Upper lobe of right lung (tissue), 1 donor: ENCODE measurements around the gene LTBP3. TPM values are rescaled to one million over a fixed set of nuclear protein-coding genes. Genes with fewer than 3 reads are reported as not detected.

ENCODE experiments used
- ATAC-seq: fragments of 200-7000 bp; cut with Tn5 transposase; one replicate; pipeline ENCODE4 v1.9.1; 2020; ENCODE audit warnings: mild to moderate bottlenecking, moderate library complexity
- DNase-seq: peaks from one replicate; pipeline ENCODE4 v3.0.0-alpha.2; 2020
- H3K27ac ChIP-seq: fragments of 200-600 bp; one replicate; pipeline ENCODE4 v1.8.0; 2022
- H3K27me3 ChIP-seq: fragments of 200-600 bp; one replicate; pipeline ENCODE4 v1.8.0; 2022; ENCODE audit warnings: mild to moderate bottlenecking
- H3K36me3 ChIP-seq: fragments of 200-600 bp; one replicate; pipeline ENCODE4 v1.8.0; 2022
- H3K4me1 ChIP-seq: fragments of 200-600 bp; one replicate; pipeline ENCODE4 v1.8.0; 2022
- H3K4me3 ChIP-seq: fragments of 200-600 bp; one replicate; pipeline ENCODE4 v1.8.0; 2022; ENCODE audit warnings: mild to moderate bottlenecking
- H3K9me3 ChIP-seq: fragments of 200-600 bp; one replicate; pipeline ENCODE4 v1.8.0; 2022
- CTCF ChIP-seq: fragments of 200-600 bp; IDR thresholded peaks from one replicate; pipeline ENCODE4 v1.8.0; 2022; ENCODE audit warnings: antibody characterized with exemption
- intact Hi-C: fragments of 100-400 bp; cut with DNase I; formaldehyde crosslinking; loops from one replicate; pipeline ENCODE4 v1.11.0; 2022
- total RNA-seq: library from RNA; stranded (reverse); fragmentation: NEBNext Ultra II Directional; extraction: Animal tissue kit (Norgen Biotek cat#: 25700); gene quantifications from one replicate; pipeline ENCODE4 v1.2.1, GENCODE V29; 2021
- donor health status: DM: no; HTN: yes; CAD: no; lungs with severe emphysema.

LTBP3 gene
- total RNA-seq, 1 donor from 2014 or later: 128 TPM

GRCh38 chr11:65592858-65593517, 34.8 kb upstream of the LTBP3 start:
- no peak for TF ChIP-seq CTCF
- no peaks in the 10 kb centered on the region for H3K27me3 ChIP-seq
- peaks cover 35% of the 10 kb centered on the region for H3K36me3 ChIP-seq
- no peak overlapping the region for H3K4me3 ChIP-seq
- ATAC-seq (no peak), DNase-seq (no peak)
- H3K4me1 ChIP-seq: peaks cover 6% of the 10 kb centered on the region
- no peaks in the 10 kb centered on the region for H3K9me3 ChIP-seq
- intact Hi-C loops: no loop called here
- no peak overlapping the region for H3K27ac ChIP-seq

DNA sequence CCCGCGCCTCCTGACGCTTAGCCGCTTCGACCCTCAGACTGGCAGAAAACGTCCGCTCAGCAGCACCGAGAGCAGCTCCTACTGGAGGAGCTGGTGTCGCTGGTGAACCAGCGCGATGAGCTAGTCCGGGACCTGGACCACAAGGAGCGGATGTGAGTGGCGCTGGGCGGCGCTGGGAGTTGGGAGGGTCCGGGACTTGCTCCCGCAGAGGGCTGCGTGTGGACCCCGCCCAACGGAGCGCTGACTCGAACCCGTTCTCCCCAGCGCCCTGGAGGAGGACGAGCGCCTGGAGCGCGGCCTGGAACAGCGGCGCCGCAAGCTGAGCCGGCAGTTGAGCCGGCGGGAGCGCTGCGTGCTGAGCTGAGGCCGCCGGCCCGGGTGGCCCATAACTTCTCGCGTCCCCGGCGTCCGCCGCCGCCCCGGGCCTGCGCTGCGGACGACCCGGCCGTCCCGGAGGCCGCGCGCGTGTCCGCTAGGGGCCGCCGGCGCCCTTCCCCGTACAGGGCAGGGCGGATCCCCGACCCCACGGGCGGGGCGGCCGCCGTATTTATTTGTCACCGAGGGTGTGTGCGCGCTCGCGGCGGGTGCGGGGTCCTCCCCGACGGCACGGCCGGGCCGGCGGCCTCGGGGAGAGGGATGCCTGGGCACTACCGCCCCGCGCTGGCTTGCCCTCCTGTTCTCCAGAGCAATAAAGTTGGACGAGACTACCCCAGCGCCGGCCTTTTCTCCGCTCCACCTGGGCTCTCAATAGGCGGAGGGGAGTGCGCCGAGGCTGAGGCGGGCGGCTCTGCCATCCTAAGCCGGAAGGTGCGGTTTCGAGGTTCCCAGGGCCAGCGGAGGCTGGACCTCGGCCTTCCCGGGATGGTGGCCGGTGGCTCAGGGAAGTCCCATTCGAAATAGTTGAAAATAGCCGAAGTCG, 34.0 kb upstream of the LTBP3 start:
- peaks cover 27% of the 10 kb centered on the region for H3K36me3 ChIP-seq
- peaks cover 13% of the 10 kb centered on the region for H3K4me1 ChIP-seq
- no peak overlapping the region for H3K27ac ChIP-seq
- H3K4me3 ChIP-seq: no peak overlapping the region
- no peaks in the 10 kb centered on the region for H3K27me3 ChIP-seq
- peak; percentile 23 for ATAC-seq
- no peak for TF ChIP-seq CTCF
- intact Hi-C loops: no loop called here
- H3K9me3 ChIP-seq: no peaks in the 10 kb centered on the region
- peak; percentile 69 for DNase-seq

- DNase-seq (no peak), ATAC-seq (no peak)
- H3K36me3 ChIP-seq: peaks cover 26% of the 10 kb centered on the region
- no peaks in the 10 kb centered on the region for H3K27me3 ChIP-seq
- no peaks in the 10 kb centered on the region for H3K9me3 ChIP-seq
- no peak overlapping the region for H3K4me3 ChIP-seq
- intact Hi-C loops: no loop called here
- H3K27ac ChIP-seq: no peak overlapping the region
- H3K4me1 ChIP-seq: peaks cover 18% of the 10 kb centered on the region
- no peak for TF ChIP-seq CTCF
These were observed 32.1 kb upstream of the LTBP3 start for GRCh38 chr11:65590240-65590738.

GRCh38 chr11:65589444-65590239, 31.5 kb upstream of the LTBP3 start:
- TF ChIP-seq CTCF: no peak
- Histone ChIP-seq H3K27ac (no peak overlapping the region), H3K36me3 (peaks cover 26% of the 10 kb centered on the region), H3K9me3 (no peaks in the 10 kb centered on the region), H3K4me3 (no peak overlapping the region), H3K4me1 (peaks cover 18% of the 10 kb centered on the region), H3K27me3 (no peaks in the 10 kb centered on the region)
- DNase-seq (no peak), ATAC-seq (no peak)
- intact Hi-C loops: no loop called here

GRCh38 chr11:65588199-65589054, 30.3 kb upstream of the LTBP3 start:
- no peak overlapping the region for H3K4me3 ChIP-seq
- TF ChIP-seq CTCF: peak; percentile 57
- intact Hi-C loops: no loop called here
- peak; percentile 79 for DNase-seq
- peaks cover 18% of the 10 kb centered on the region for H3K4me1 ChIP-seq
- H3K27me3 ChIP-seq: no peaks in the 10 kb centered on the region
- H3K36me3 ChIP-seq: peaks cover 26% of the 10 kb centered on the region
- peak; percentile 72 for ATAC-seq
- H3K9me3 ChIP-seq: no peaks in the 10 kb centered on the region
- H3K27ac ChIP-seq: peak overlapping the region; percentile 39
